Panc1 (cell line): ENCODE data around the gene RCL1. TPM values are rescaled to one million over a fixed set of nuclear protein-coding genes. Genes with fewer than 3 reads are reported as not detected.

ENCODE experiments used
- ATAC-seq: fragments of 200-7000 bp; cut with Tn5 transposase; 2 replicates; pipeline ENCODE4 v1.9.1; 2020; ENCODE audit warnings: mild to moderate bottlenecking, moderate library complexity
- BruUV-seq: library from RNA; stranded (reverse); fragments of 400-500 nt; replicated peaks from 2 replicates; lab custom pipeline; 2021; lab: Mats Ljungman, UMichigan
- CTCF ChIA-PET: fragments of 300-600 bp; sonication (Branson Sonifier 250); formaldehyde crosslinking; loops from one replicate; lab custom pipeline; 2022; ENCODE audit warnings: antibody characterized with exemption; lab: Charles Lee
- POLR2A ChIA-PET: fragments of 300-600 bp; sonication (Branson Sonifier 250); formaldehyde crosslinking; loops from one replicate; lab custom pipeline; 2022; ENCODE audit warnings: antibody characterized with exemption; lab: Charles Lee
- DNase-seq: peaks from one replicate; pipeline ENCODE4 v3.0.0-alpha.2; 2010; ENCODE audit warnings: low read depth, low spot score
- H3K27ac ChIP-seq: 2 replicates; pipeline ENCODE4 v1.5.1; 2011; ENCODE audit warnings: mild to moderate bottlenecking, low read length, inconsistent platforms
- H3K27me3 ChIP-seq: fragments of 200-500 bp; sonication (Bioruptor generic); 2 replicates; pipeline ENCODE4 v1.6.0; 2014; ENCODE audit warnings: low read length, inconsistent platforms; ENCODE audit not compliant: control insufficient read depth, insufficient read depth
- H3K36me3 ChIP-seq: fragments of 200-500 bp; sonication (Bioruptor generic); 2 replicates; pipeline ENCODE4 v1.5.1; 2014; ENCODE audit warnings: inconsistent platforms, mild to moderate bottlenecking, low read length, moderate library complexity; ENCODE audit not compliant: control insufficient read depth, insufficient read depth
- H3K4me1 ChIP-seq: 2 replicates; pipeline ENCODE4 v1.5.1; 2011; ENCODE audit warnings: inconsistent platforms, mild to moderate bottlenecking, low read length, moderate library complexity; ENCODE audit not compliant: control insufficient read depth, insufficient read depth
- H3K4me3 ChIP-seq, 2 experiments: 2 replicates each; pipeline ENCODE4 v1.5.1; 2011 to 2012; ENCODE audit warnings: low read depth in 2 of 2, low read length in 2 of 2, mild to moderate bottlenecking in 2 of 2, inconsistent platforms in 1 of 2, moderate library complexity in 1 of 2
- H3K9me3 ChIP-seq: fragments of 200-500 bp; sonication (Bioruptor generic); 2 replicates; pipeline ENCODE4 v1.5.1; 2014; ENCODE audit warnings: low read depth, mild to moderate bottlenecking, inconsistent platforms, low read length, moderate library complexity; ENCODE audit not compliant: control insufficient read depth, insufficient read depth
- CTCF ChIP-seq: fragments of 450-650 bp; IDR thresholded peaks from 2 replicates; pipeline ENCODE4 v1.5.1; 2017; ENCODE audit warnings: mild to moderate bottlenecking
- POLR2AphosphoS5 ChIP-seq: IDR thresholded peaks from 2 replicates; pipeline ENCODE4 v1.6.1; 2012; ENCODE audit warnings: mild to moderate bottlenecking, low read depth, low read length, moderate library complexity
- SIN3A ChIP-seq: IDR thresholded peaks from 2 replicates; pipeline ENCODE4 v1.6.1; 2012; ENCODE audit warnings: low read depth, mild to moderate bottlenecking, low read length, moderate library complexity, borderline replicate concordance; ENCODE audit not compliant: insufficient read depth
- TCF7L2 ChIP-seq: IDR thresholded peaks from 2 replicates; pipeline ENCODE4 v1.6.1; 2011; ENCODE audit warnings: mild to moderate bottlenecking, low read depth, low read length, inconsistent platforms
- in situ Hi-C: cut with HindIII; loops from 2 replicates; pipeline ENCODE4 v1.10.0; 2016; ENCODE audit warnings: low sequenced_read_pairs, low pct_unique_long_range_greater_than_20kb
- intact Hi-C: fragments of 100-400 bp; cut with micrococcal nuclease; formaldehyde crosslinking; loops from one replicate; pipeline ENCODE4 v1.10.0; 2022; ENCODE audit not compliant: unreplicated experiment
- total RNA-seq: library from RNA; stranded (reverse); gene quantifications from one replicate; pipeline ENCODE4 v1.2.1, GENCODE V29; 2021; ENCODE audit not compliant: unreplicated experiment
- TF ChIP-seq, protein P1 (sequence below), 2 experiments: IDR thresholded peaks; 2 replicates each; pipeline ENCODE4 v1.6.1; 2011 to 2012; ENCODE audit warnings: low read depth in 2 of 2, control low read depth in 1 of 2, low read length in 1 of 2, mild to moderate bottlenecking in 1 of 2, moderate library complexity in 1 of 2; ENCODE audit not compliant: insufficient read depth in 1 of 2

The RCL1 gene
- total RNA-seq, 1 experiment from 2014 or later: 11.2 TPM

DNA sequence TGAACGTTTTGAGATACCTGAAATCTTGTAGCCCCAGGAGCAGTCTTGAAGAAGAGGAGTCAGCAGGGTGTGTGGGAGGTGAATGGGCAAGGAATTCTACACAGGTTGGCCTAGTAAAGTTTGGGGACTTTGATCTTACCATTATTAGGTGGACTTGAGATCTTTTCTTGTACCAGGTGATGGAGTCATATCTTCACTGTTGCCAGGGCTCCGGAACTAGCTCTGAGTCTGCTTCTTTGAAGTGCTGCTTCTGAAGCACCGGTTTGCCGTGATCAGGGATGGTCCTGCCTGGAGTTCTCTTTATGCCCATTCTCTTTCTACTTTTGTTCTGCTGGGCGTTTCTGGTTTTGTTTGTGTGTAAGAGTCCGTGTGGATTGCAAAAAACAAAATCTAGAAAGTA, 27.4 kb downstream of the RCL1 start:
- ChIA-PET POLR2A (no interaction called here), CTCF (no interaction called here)
- DNase-seq (no peak), ATAC-seq (no peak)
- H3K4me3 ChIP-seq: no peak overlapping the region
- no peaks in the 10 kb centered on the region for H3K36me3 ChIP-seq
- no peaks in the 10 kb centered on the region for H3K9me3 ChIP-seq
- intact Hi-C loops: no loop called here
- no peaks in the 10 kb centered on the region for H3K4me1 ChIP-seq
- TF ChIP-seq CTCF: no peak
- TF ChIP-seq TCF7L2: no peak
- TF ChIP-seq SIN3A: no peak
- no peak for TF ChIP-seq POLR2AphosphoS5
- TF ChIP-seq, protein P1, sequence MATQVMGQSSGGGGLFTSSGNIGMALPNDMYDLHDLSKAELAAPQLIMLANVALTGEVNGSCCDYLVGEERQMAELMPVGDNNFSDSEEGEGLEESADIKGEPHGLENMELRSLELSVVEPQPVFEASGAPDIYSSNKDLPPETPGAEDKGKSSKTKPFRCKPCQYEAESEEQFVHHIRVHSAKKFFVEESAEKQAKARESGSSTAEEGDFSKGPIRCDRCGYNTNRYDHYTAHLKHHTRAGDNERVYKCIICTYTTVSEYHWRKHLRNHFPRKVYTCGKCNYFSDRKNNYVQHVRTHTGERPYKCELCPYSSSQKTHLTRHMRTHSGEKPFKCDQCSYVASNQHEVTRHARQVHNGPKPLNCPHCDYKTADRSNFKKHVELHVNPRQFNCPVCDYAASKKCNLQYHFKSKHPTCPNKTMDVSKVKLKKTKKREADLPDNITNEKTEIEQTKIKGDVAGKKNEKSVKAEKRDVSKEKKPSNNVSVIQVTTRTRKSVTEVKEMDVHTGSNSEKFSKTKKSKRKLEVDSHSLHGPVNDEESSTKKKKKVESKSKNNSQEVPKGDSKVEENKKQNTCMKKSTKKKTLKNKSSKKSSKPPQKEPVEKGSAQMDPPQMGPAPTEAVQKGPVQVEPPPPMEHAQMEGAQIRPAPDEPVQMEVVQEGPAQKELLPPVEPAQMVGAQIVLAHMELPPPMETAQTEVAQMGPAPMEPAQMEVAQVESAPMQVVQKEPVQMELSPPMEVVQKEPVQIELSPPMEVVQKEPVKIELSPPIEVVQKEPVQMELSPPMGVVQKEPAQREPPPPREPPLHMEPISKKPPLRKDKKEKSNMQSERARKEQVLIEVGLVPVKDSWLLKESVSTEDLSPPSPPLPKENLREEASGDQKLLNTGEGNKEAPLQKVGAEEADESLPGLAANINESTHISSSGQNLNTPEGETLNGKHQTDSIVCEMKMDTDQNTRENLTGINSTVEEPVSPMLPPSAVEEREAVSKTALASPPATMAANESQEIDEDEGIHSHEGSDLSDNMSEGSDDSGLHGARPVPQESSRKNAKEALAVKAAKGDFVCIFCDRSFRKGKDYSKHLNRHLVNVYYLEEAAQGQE (IDR thresholded peaks at IDR 0.05; ENCODE audit: insufficient read depth in 1 of 2, low read depth in 2 of 2, low read length in 1 of 2): no peak
- H3K27ac ChIP-seq: no peak overlapping the region
- H3K27me3 ChIP-seq: no peaks in the 10 kb centered on the region
- BruUV-seq: no TSS peak
- in situ Hi-C loops: no loop called here

GRCh38 chr9:4821133-4821532, 28.4 kb downstream of the RCL1 start:
- CTCF ChIA-PET: no interaction called here

More at GRCh38 chr9:4821133-4821532, 28.4 kb downstream of the RCL1 start:
- ATAC-seq (no peak), DNase-seq (no peak)
- no peaks in the 10 kb centered on the region for H3K36me3 ChIP-seq
- TF ChIP-seq SIN3A: no peak
- no peak for TF ChIP-seq TCF7L2
- no peak for TF ChIP-seq CTCF
- no peak for TF ChIP-seq POLR2AphosphoS5
- TF ChIP-seq, protein P1 (IDR thresholded peaks at IDR 0.05; ENCODE audit: insufficient read depth in 1 of 2, low read depth in 2 of 2, low read length in 1 of 2): no peak
- intact Hi-C loops: no loop called here
- H3K27ac ChIP-seq: no peak overlapping the region
- no peaks in the 10 kb centered on the region for H3K4me1 ChIP-seq
- in situ Hi-C loops: no loop called here
- no peaks in the 10 kb centered on the region for H3K9me3 ChIP-seq
- POLR2A ChIA-PET: no interaction called here
- H3K27me3 ChIP-seq: no peaks in the 10 kb centered on the region
- BruUV-seq: no TSS peak
- no peak overlapping the region for H3K4me3 ChIP-seq
